GM12892 (cell line): Measurements from ENCODE around the gene TMEM171.

Experiments used
- DNase-seq: peaks from one replicate; pipeline ENCODE4 v3.0.0; 2011; ENCODE audit not compliant: insufficient read length
- FAIRE-seq: peaks from 2 replicates; lab custom pipeline; 2011; peaks lifted over from hg19 to GRCh38; lab: Jason Lieb, UNC
- POLR2A ChIP-seq: IDR thresholded peaks from 2 replicates; pipeline ENCODE4 v1.6.1; 2011; ENCODE audit warnings: low read depth, low read length, control low read depth
- POLR2AphosphoS5 ChIP-seq: IDR thresholded peaks from 2 replicates; pipeline ENCODE4 v1.6.1; 2011; ENCODE audit warnings: low read depth, low read length, control low read depth
- TAF1 ChIP-seq: IDR thresholded peaks from 2 replicates; pipeline ENCODE4 v1.6.1; 2011; ENCODE audit warnings: low read depth, mild to moderate bottlenecking, control low read depth, low read length, borderline replicate concordance

The TMEM171 gene

GRCh38 chr5:73125289-73125688 lies 4.9 kb downstream of the TMEM171 start:
- DNase-seq (no peak), FAIRE-seq (no peak)
- TF ChIP-seq POLR2A (no peak), POLR2AphosphoS5 (no peak), TAF1 (no peak)

- TF ChIP-seq TAF1 (no peak), POLR2AphosphoS5 (no peak), POLR2A (no peak)
- FAIRE-seq: no peak
- no peak for DNase-seq
Observed at GRCh38 chr5:73126381-73126780, 6.0 kb downstream of the TMEM171 start.

- FAIRE-seq (no peak), DNase-seq (no peak)
- no peak for TF ChIP-seq POLR2AphosphoS5
- TF ChIP-seq TAF1: no peak
- TF ChIP-seq POLR2A: no peak
Observed at GRCh38 chr5:73126957-73127356, 6.6 kb downstream of the TMEM171 start.

GRCh38 chr5:73129143-73129542 lies 8.8 kb downstream of the TMEM171 start:
- TF ChIP-seq POLR2AphosphoS5 (no peak), TAF1 (no peak), POLR2A (no peak)
- FAIRE-seq (no peak), DNase-seq (no peak)

GRCh38 chr5:73130811-73131210 lies 10.4 kb downstream of the TMEM171 start:
- no peak for TF ChIP-seq POLR2AphosphoS5
- TF ChIP-seq TAF1: no peak
- no peak for TF ChIP-seq POLR2A
- no peak for FAIRE-seq

GRCh38 chr5:73131711-73132425 lies 11.5 kb downstream of the TMEM171 start:
- TF ChIP-seq POLR2AphosphoS5: no peak
- no peak for TF ChIP-seq POLR2A
- TF ChIP-seq TAF1: no peak
- FAIRE-seq: no peak
- DNase-seq: no peak

More at GRCh38 chr5:73130811-73131210, 10.4 kb downstream of the TMEM171 start:
- DNase-seq: no peak

GRCh38 chr5:73132759-73133158 lies 12.4 kb downstream of the TMEM171 start:
- FAIRE-seq (no peak), DNase-seq (no peak)
- no peak for TF ChIP-seq POLR2AphosphoS5
- TF ChIP-seq TAF1: no peak
- TF ChIP-seq POLR2A: no peak

- no peak for FAIRE-seq
- no peak for DNase-seq
- TF ChIP-seq POLR2A (no peak), TAF1 (no peak), POLR2AphosphoS5 (no peak)
Observed at GRCh38 chr5:73135021-73135420, 14.6 kb downstream of the TMEM171 start.

- FAIRE-seq: no peak
- TF ChIP-seq POLR2AphosphoS5 (no peak), POLR2A (no peak), TAF1 (no peak)
- DNase-seq: no peak
Observed at GRCh38 chr5:73135429-73136054, 15.2 kb downstream of the TMEM171 start.

- no peak for FAIRE-seq
- no peak for TF ChIP-seq POLR2A
- no peak for TF ChIP-seq POLR2AphosphoS5
- TF ChIP-seq TAF1: no peak
- DNase-seq: no peak
Observed at GRCh38 chr5:73136055-73136562, 15.7 kb downstream of the TMEM171 start.

- no peak for FAIRE-seq
- TF ChIP-seq POLR2A (no peak), POLR2AphosphoS5 (no peak), TAF1 (no peak)
- no peak for DNase-seq
Observed at GRCh38 chr5:73137563-73138530, 17.5 kb downstream of the TMEM171 start.
